Epithelial cell of umbilical artery (primary cell): Measurements from ENCODE around the gene ACTL6A. TPM values are rescaled to one million over a fixed set of nuclear protein-coding genes. Genes with fewer than 3 reads are reported as not detected.

ENCODE experiments used
- total RNA-seq: library from RNA; depleted of rRNA; stranded (reverse); fragments of >200 nt; gene quantifications from 2 replicates; pipeline ENCODE4 v1.2.3, GENCODE V29; 2014

The ACTL6A gene
- total RNA-seq, result 75.0 and 160 TPM in 2 replicates

DNA sequence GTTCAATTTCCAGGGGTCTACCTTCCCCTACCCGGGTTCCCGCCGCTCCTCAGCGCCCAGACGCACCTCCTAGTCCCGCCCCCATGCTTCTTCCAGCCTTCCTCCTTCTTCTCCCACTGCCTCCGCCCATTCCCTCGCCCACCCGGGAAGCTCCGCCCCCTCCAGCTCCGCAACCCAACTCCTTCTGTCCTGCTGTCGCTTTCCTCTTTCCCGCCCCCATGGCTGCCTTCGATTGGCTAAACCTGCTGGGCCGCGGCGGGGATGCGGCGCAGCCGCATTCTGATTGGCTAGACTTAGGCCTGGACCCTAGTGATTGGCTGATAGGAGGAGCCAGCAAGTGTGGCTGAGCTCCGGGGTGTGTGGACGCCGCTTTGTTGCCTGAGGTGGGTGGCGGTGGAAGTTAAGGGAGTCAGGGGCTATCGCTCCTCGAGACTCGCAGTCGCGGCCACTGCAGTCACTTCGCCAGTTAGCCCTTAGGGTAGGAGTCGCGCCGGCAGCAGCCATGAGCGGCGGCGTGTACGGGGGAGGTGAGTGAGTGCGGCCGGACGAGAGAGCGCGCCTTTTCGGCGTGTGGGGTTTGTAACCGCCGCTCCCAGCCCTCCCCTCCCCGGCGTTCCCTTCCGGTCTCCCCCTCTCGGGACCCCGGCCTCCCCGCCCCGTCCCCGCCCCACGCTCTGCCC lies at the start of gene ACTL6A:
ACTL6A (plus strand) TSS at position 336 of the 680 bp plus-strand sequence; CDS start at position 503, 167 bp downstream.

DNA sequence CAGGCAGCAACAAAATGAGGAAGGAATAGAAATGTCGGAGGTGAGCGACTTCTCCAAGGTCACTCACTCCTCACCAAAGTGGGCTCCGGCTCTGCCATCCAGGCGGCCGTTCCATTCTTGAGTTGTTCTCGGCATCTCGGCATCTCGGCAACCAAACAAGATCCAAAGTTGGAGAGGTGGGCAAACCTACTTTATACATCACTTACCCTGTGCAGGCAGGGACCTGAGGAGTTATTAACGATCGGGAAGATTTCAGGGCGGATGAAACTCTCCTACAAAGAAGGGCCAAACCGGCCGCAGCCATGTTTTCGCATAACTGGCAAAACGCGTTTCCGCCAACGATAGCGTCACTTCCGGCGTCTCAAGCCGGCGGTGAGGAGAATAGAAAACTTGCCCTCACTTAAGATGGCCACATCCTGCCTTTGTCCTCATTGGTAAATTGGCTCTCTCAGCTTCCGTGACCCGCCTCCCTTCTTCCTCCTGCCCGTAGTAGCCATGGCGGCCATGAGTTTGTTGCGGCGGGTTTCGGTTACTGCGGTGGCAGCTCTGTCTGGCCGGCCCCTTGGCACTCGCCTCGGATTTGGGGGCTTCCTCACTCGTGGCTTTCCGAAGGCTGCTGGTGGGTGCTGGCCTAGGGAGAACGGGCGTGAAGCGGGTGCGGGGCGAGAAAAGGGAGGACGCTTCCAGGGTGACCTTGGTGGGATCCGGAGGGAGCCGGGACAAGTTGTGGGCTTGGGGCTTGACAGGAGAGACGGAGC lies 41.8 kb downstream of the ACTL6A start, which contains the start of the genes MRPL47 and NDUFB5:
MRPL47 (minus strand) TSS at position 318 of the 758 bp plus-strand sequence; CDS start at position 304, 14 bp downstream.
NDUFB5 (plus strand) TSS at position 474 of the 758 bp plus-strand sequence; CDS start at position 496, 22 bp downstream.

Other genes starting within 250 kb of the ACTL6A start
- 54.2 and 54.4 TPM in 2 replicates for gene ZNF639, start 239.9 kb upstream of the ACTL6A start, total RNA-seq
- gene MFN1, start 215.2 kb upstream of the ACTL6A start, total RNA-seq, result 52.1 and 55.5 TPM in 2 replicates
- 93.9 and 95.4 TPM in 2 replicates for gene GNB4, start 111.5 kb upstream of the ACTL6A start, total RNA-seq
- gene MRPL47, start 41.7 kb downstream of the ACTL6A start, total RNA-seq, result 44.5 and 48.4 TPM in 2 replicates
- 126 and 133 TPM in 2 replicates for gene NDUFB5, start 41.9 kb downstream of the ACTL6A start, total RNA-seq
- gene USP13, start 90.1 kb downstream of the ACTL6A start, total RNA-seq, result 7.1 and 7.8 TPM in 2 replicates